Activated T-cell treated with anti-CD3 and anti-CD28 coated beads, Interleukin-2, amount 50 U/mL, for 72 hours (primary cell): Measurements from ENCODE around the gene ATR. TPM values are rescaled to one million over a fixed set of nuclear protein-coding genes. Genes with fewer than 3 reads are reported as not detected.

Experiments
- ATAC-seq, 2 donors: fragments of 150-1000 bp; cut with Tn5 transposase; replicated peaks in 1 of 2; 2 replicates each; pipeline ENCODE4 v1.10.0; 2021; ENCODE audit warnings: moderate library complexity in 2 of 2, mild to moderate bottlenecking in 1 of 2
- DNase-seq, 2 donors: peaks; one replicate each; pipeline ENCODE4 v3.0.0; 2021 to 2022; ENCODE audit warnings: mixed read lengths in 1 of 2
- H3K27ac Mint-ChIP-seq: one replicate; pipeline ENCODE4 v1.8.0; 2022; ENCODE audit warnings: mild to moderate bottlenecking, moderate library complexity, mixed read lengths
- H3K27me3 Mint-ChIP-seq: one replicate; pipeline ENCODE4 v1.8.0; 2022; ENCODE audit warnings: low read depth, mixed read lengths
- H3K36me3 Mint-ChIP-seq, 2 donors: one replicate each; pipeline ENCODE4 v1.8.0; 2022; ENCODE audit warnings: mixed read lengths in 2 of 2, mild to moderate bottlenecking in 1 of 2; ENCODE audit not compliant: insufficient read depth in 2 of 2
- H3K4me1 Mint-ChIP-seq: one replicate; pipeline ENCODE4 v1.8.0; 2022; ENCODE audit warnings: low read depth, mixed read lengths
- H3K4me3 Mint-ChIP-seq, 2 donors: one replicate each; pipeline ENCODE4 v1.8.0; 2022; ENCODE audit warnings: mild to moderate bottlenecking in 2 of 2, mixed read lengths in 2 of 2, moderate library complexity in 2 of 2
- H3K9me3 Mint-ChIP-seq, 2 donors: one replicate each; pipeline ENCODE4 v1.8.0; 2022; ENCODE audit warnings: mixed read lengths in 2 of 2
- total RNA-seq, 2 donors: library from RNA; stranded (reverse); gene quantifications; one replicate each; pipeline ENCODE4 v1.2.3, GENCODE V29; 2022

Gene ATR
- total RNA-seq, 2 donors from 2014 or later, result 27.3 to 34.8 TPM

- H3K27ac Mint-ChIP-seq, result no peak overlapping the region
Observed at GRCh38 chr3:142543307-142543706, 35.2 kb downstream of the ATR start.

GRCh38 chr3:142542054-142542453, 36.5 kb downstream of the ATR start:
- H3K4me1 Mint-ChIP-seq, result no peaks in the 10 kb centered on the region
- H3K9me3 Mint-ChIP-seq, result no peaks in the 10 kb centered on the region
- peaks cover 0 to 2% of the 10 kb centered on the region in 2 donors for H3K36me3 Mint-ChIP-seq
- DNase-seq, result no peak
- no peak for ATAC-seq
- H3K27ac Mint-ChIP-seq, result no peak overlapping the region
- H3K4me3 Mint-ChIP-seq, result no peak overlapping the region
- no peaks in the 10 kb centered on the region for H3K27me3 Mint-ChIP-seq

More at GRCh38 chr3:142543307-142543706, 35.2 kb downstream of the ATR start:
- Mint-ChIP-seq H3K27me3 (no peaks in the 10 kb centered on the region), H3K4me1 (no peaks in the 10 kb centered on the region), H3K36me3 (peaks cover 0 to 2% of the 10 kb centered on the region in 2 donors), H3K9me3 (no peaks in the 10 kb centered on the region), H3K4me3 (no peak overlapping the region)
- ATAC-seq, result no peak
- DNase-seq, result no peak

GRCh38 chr3:142536519-142536918, 42.0 kb downstream of the ATR start:
- peaks cover 0 to 4% of the 10 kb centered on the region in 2 donors for H3K9me3 Mint-ChIP-seq
- H3K4me3 Mint-ChIP-seq, result no peak overlapping the region
- H3K27ac Mint-ChIP-seq, result no peak overlapping the region
- H3K4me1 Mint-ChIP-seq, result no peaks in the 10 kb centered on the region
- H3K36me3 Mint-ChIP-seq, result peaks cover 7 to 37% of the 10 kb centered on the region in 2 donors
- ATAC-seq (no peak), DNase-seq (no peak)
- no peaks in the 10 kb centered on the region for H3K27me3 Mint-ChIP-seq

- Mint-ChIP-seq H3K4me1 (no peaks in the 10 kb centered on the region), H3K36me3 (peaks cover 9 to 40% of the 10 kb centered on the region in 2 donors), H3K27me3 (no peaks in the 10 kb centered on the region), H3K4me3 (no peak overlapping the region), H3K27ac (no peak overlapping the region), H3K9me3 (peaks cover 0 to 4% of the 10 kb centered on the region in 2 donors)
- ATAC-seq, result no peak
- no peak for DNase-seq
Observed at GRCh38 chr3:142534543-142534942, 44.0 kb downstream of the ATR start.

GRCh38 chr3:142530296-142530695, 48.2 kb downstream of the ATR start:
- Mint-ChIP-seq H3K27me3 (no peaks in the 10 kb centered on the region), H3K4me3 (no peak overlapping the region), H3K27ac (no peak overlapping the region), H3K4me1 (no peaks in the 10 kb centered on the region), H3K9me3 (peaks cover 0 to 4% of the 10 kb centered on the region in 2 donors), H3K36me3 (peaks cover 5 to 36% of the 10 kb centered on the region in 2 donors)
- DNase-seq (no peak), ATAC-seq (no peak)

GRCh38 chr3:142523921-142524566, 54.5 kb downstream of the ATR start:
- ATAC-seq, result no peak
- H3K27me3 Mint-ChIP-seq, result no peaks in the 10 kb centered on the region
- no peak overlapping the region for H3K4me3 Mint-ChIP-seq
- peaks cover 9% of the 10 kb centered on the region for H3K4me1 Mint-ChIP-seq
- no peak for DNase-seq
- peak overlapping the region; percentile 62 for H3K27ac Mint-ChIP-seq
- H3K36me3 Mint-ChIP-seq, result peaks cover 6 to 11% of the 10 kb centered on the region in 2 donors
- no peaks in the 10 kb centered on the region for H3K9me3 Mint-ChIP-seq

GRCh38 chr3:142509079-142509478, 69.5 kb downstream of the ATR start:
- no peaks in the 10 kb centered on the region for H3K27me3 Mint-ChIP-seq
- no peak for DNase-seq
- H3K36me3 Mint-ChIP-seq, result peaks cover 8 to 30% of the 10 kb centered on the region in 2 donors
- peak overlapping the region; percentile 85 for H3K27ac Mint-ChIP-seq
- no peaks in the 10 kb centered on the region for H3K9me3 Mint-ChIP-seq
- no peak for ATAC-seq
- H3K4me3 Mint-ChIP-seq, result peak overlapping the region; percentile 75 to 80
- peaks cover 17% of the 10 kb centered on the region for H3K4me1 Mint-ChIP-seq

GRCh38 chr3:142507241-142507640, 71.3 kb downstream of the ATR start:
- no peak overlapping the region for H3K4me3 Mint-ChIP-seq
- H3K4me1 Mint-ChIP-seq, result peaks cover 17% of the 10 kb centered on the region
- no peaks in the 10 kb centered on the region for H3K27me3 Mint-ChIP-seq
- ATAC-seq, result no peak
- no peak for DNase-seq
- no peak overlapping the region for H3K27ac Mint-ChIP-seq
- peaks cover 11 to 34% of the 10 kb centered on the region in 2 donors for H3K36me3 Mint-ChIP-seq
- H3K9me3 Mint-ChIP-seq, result no peaks in the 10 kb centered on the region

- Mint-ChIP-seq H3K4me3 (no peak overlapping the region), H3K27me3 (no peaks in the 10 kb centered on the region), H3K27ac (no peak overlapping the region), H3K36me3 (peaks cover 15 to 31% of the 10 kb centered on the region in 2 donors), H3K9me3 (no peaks in the 10 kb centered on the region), H3K4me1 (peaks cover 28% of the 10 kb centered on the region)
- no peak for DNase-seq
- ATAC-seq, result no peak
Observed at GRCh38 chr3:142502187-142502985, 76.1 kb downstream of the ATR start.

GRCh38 chr3:142501004-142501926, 77.3 kb downstream of the ATR start:
- ATAC-seq (no peak), DNase-seq (no peak)
- Mint-ChIP-seq H3K9me3 (no peaks in the 10 kb centered on the region), H3K4me3 (no peak overlapping the region), H3K4me1 (peaks cover 25% of the 10 kb centered on the region), H3K27me3 (no peaks in the 10 kb centered on the region), H3K27ac (no peak overlapping the region), H3K36me3 (peaks cover 13 to 31% of the 10 kb centered on the region in 2 donors)

GRCh38 chr3:142500211-142500610, 78.3 kb downstream of the ATR start:
- ATAC-seq (no peak), DNase-seq (no peak)
- H3K36me3 Mint-ChIP-seq, result peaks cover 11 to 28% of the 10 kb centered on the region in 2 donors
- no peak overlapping the region for H3K27ac Mint-ChIP-seq
- no peaks in the 10 kb centered on the region for H3K27me3 Mint-ChIP-seq
- no peaks in the 10 kb centered on the region for H3K9me3 Mint-ChIP-seq
- H3K4me3 Mint-ChIP-seq, result no peak overlapping the region
- H3K4me1 Mint-ChIP-seq, result peaks cover 25% of the 10 kb centered on the region

GRCh38 chr3:142498397-142499180, 79.9 kb downstream of the ATR start:
- Mint-ChIP-seq H3K36me3 (peaks cover 10 to 34% of the 10 kb centered on the region in 2 donors), H3K4me3 (no peak overlapping the region), H3K27me3 (no peaks in the 10 kb centered on the region), H3K27ac (peak overlapping the region; percentile 68), H3K9me3 (no peaks in the 10 kb centered on the region), H3K4me1 (peaks cover 25% of the 10 kb centered on the region)
- DNase-seq (no peak), ATAC-seq (peak in 1 of 2 donors; percentile 32)
